ENCODE measurements around the gene ETHE1. TPM values are rescaled to one million over a fixed set of nuclear protein-coding genes. Genes with fewer than 3 reads are reported as not detected.

ETHE1 gene
- 74.8 and 85.9 TPM in 2 replicates for total RNA-seq

GRCh38 chr19:43526884-43527859 lies at the start of gene ETHE1:
Gene ETHE1 (minus strand): TSS chr19:43527201. CDS start chr19:43527177, 24 bp downstream.

GRCh38 chr19:43575156-43575950 lies 48.4 kb upstream of the ETHE1 start, which contains the start of the genes PINLYP and XRCC1:
Gene PINLYP (plus strand): TSS chr19:43575801. CDS start chr19:43577192, 1,391 bp downstream.
Gene XRCC1 (minus strand): TSS chr19:43575527. CDS start chr19:43575458, 69 bp downstream.

GRCh38 chr19:43532962-43533545 lies 6.1 kb upstream of the ETHE1 start, which contains the start of gene ZNF575:
Gene ZNF575 (plus strand): TSS chr19:43533188. CDS start chr19:43534423, 1,235 bp downstream.

GRCh38 chr19:43504426-43505185 lies 22.4 kb downstream of the ETHE1 start, which contains the start of gene PHLDB3:
Gene PHLDB3 (minus strand): TSS chr19:43504746. CDS start chr19:43504118, 628 bp downstream.

GRCh38 chr19:43465468-43466120 lies 61.4 kb downstream of the ETHE1 start, which contains the start of gene LYPD3:
Gene LYPD3 (minus strand): TSS chr19:43465608. CDS start chr19:43465571, 37 bp downstream.

Other genes with a start within 250 kb of the ETHE1 start
- 0.29 TPM in 1 of 2 replicates, not detected in the other for gene CD177, start 173.5 kb downstream of the ETHE1 start, total RNA-seq
- gene TEX101, start 112.3 kb downstream of the ETHE1 start, total RNA-seq: not detected in 2 replicates
- gene LYPD3, start 61.6 kb downstream of the ETHE1 start, total RNA-seq: 0.18 TPM in 1 of 2 replicates, not detected in the other
- gene PHLDB3, start 22.5 kb downstream of the ETHE1 start, total RNA-seq: 4.0 and 15.2 TPM in 2 replicates
- not detected in 2 replicates for gene ZNF575, start 6.0 kb upstream of the ETHE1 start, total RNA-seq
- 42.4 and 50.7 TPM in 2 replicates for gene XRCC1, start 48.3 kb upstream of the ETHE1 start, total RNA-seq
- 11.3 and 19.6 TPM in 2 replicates for gene PINLYP, start 48.6 kb upstream of the ETHE1 start, total RNA-seq
- 5.2 and 7.4 TPM in 2 replicates for gene IRGQ, start 68.9 kb upstream of the ETHE1 start, total RNA-seq
- 9.6 and 14.1 TPM in 2 replicates for gene ZNF576, start 69.4 kb upstream of the ETHE1 start, total RNA-seq
- gene SRRM5, start 84.9 kb upstream of the ETHE1 start, total RNA-seq: not detected in 2 replicates
- gene ZNF428, start 92.4 kb upstream of the ETHE1 start, total RNA-seq: 27.7 and 40.1 TPM in 2 replicates
- 2.6 and 3.5 TPM in 2 replicates for gene CADM4, start 112.6 kb upstream of the ETHE1 start, total RNA-seq
- 125 and 126 TPM in 2 replicates for gene PLAUR, start 143.0 kb upstream of the ETHE1 start, total RNA-seq
- not detected in 2 replicates for gene IRGC, start 188.9 kb upstream of the ETHE1 start, total RNA-seq
- 10.6 and 12.4 TPM in 2 replicates for gene SMG9, start 227.8 kb upstream of the ETHE1 start, total RNA-seq